ENCODE results near the gene LZTS2.

DNA sequence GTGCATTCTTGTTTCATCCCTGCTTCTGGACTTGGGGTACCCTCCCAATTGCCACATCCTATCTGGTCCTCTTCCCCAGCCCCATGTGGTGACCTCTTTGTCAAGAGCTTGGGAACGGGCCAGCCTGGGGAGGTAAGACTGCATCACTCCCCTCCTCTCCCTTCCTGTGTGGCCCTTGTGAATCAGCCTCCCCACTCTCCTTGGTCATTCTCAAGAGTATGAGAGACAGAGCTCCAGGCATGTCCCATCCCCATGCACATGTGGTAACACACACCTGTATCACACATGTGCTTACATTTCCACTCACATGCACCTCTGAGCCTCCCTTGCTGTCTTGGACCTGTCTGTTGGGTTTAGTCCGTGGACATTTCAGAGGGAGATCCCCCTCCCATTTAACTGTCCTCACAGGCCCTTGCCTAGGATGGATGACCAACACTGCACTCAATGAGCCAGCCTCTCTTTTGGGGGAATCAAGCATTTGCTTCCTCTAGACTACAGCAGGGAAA is 14.9 kb upstream of the LZTS2 start:
- TF ChIP-seq, protein P1, sequence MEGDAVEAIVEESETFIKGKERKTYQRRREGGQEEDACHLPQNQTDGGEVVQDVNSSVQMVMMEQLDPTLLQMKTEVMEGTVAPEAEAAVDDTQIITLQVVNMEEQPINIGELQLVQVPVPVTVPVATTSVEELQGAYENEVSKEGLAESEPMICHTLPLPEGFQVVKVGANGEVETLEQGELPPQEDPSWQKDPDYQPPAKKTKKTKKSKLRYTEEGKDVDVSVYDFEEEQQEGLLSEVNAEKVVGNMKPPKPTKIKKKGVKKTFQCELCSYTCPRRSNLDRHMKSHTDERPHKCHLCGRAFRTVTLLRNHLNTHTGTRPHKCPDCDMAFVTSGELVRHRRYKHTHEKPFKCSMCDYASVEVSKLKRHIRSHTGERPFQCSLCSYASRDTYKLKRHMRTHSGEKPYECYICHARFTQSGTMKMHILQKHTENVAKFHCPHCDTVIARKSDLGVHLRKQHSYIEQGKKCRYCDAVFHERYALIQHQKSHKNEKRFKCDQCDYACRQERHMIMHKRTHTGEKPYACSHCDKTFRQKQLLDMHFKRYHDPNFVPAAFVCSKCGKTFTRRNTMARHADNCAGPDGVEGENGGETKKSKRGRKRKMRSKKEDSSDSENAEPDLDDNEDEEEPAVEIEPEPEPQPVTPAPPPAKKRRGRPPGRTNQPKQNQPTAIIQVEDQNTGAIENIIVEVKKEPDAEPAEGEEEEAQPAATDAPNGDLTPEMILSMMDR (IDR thresholded peaks at IDR 0.05; ENCODE audit: borderline replicate concordance, extremely low read depth, low read length, poor library complexity, severe bottlenecking) = no peak
- TF ChIP-seq EZH2 (IDR thresholded peaks at IDR 0.05; ENCODE audit: borderline replicate concordance, low read depth, low read length, severe bottlenecking) = no peak
